Epithelial cell of proximal tubule (primary cell): Measurements from ENCODE around the gene PTPRD. TPM values are rescaled to one million over a fixed set of nuclear protein-coding genes. Genes with fewer than 3 reads are reported as not detected.
"Not testable (repeated sequence)": the region's sequence is repeated elsewhere in the genome, so short reads cannot be mapped to it uniquely, and the experiment has no call there.

Experiments
- DNase-seq: peaks from one replicate; pipeline ENCODE4 v3.0.0-alpha.2; 2011; ENCODE audit warnings: low read depth
- H3K4me3 ChIP-seq: 2 replicates; pipeline ENCODE4 v1.5.1; 2011; ENCODE audit warnings: low read depth, mild to moderate bottlenecking, low read length
- CTCF ChIP-seq: conservative IDR thresholded peaks from 2 replicates; pipeline ENCODE4 v1.5.1; 2012; ENCODE audit warnings: low read depth, mild to moderate bottlenecking, low read length
- total RNA-seq: library from RNA; depleted of rRNA; stranded (reverse); fragments of >200 nt; gene quantifications from 2 replicates; pipeline ENCODE4 v1.2.3, GENCODE V29; 2015

Gene PTPRD
- total RNA-seq, 1 donor from 2014 or later: 3.2 TPM

DNA sequence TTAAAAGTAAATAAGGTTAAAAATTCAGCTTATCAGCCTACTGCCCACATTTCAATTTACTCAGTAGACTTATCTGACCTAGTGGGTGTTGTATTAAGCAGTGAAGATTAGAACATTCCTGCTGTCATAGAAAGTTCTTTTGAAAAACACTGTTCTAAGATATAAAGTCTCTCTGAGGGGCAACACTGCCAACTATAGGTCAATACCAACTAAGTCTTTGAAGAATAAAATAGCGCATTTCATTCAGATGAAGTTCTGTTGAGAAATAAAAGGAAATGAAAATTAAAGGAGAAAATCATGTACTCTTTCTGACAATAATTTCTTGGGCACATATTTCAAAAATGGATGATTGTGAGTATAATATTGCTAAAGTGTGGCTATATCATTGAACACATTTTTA is 86.8 kb downstream of the PTPRD start:
- no peak overlapping the region for H3K4me3 ChIP-seq
- DNase-seq: no peak
- peak; percentile 5 for TF ChIP-seq CTCF

GRCh38 chr9:10523164-10523563 is 89.6 kb downstream of the PTPRD start:
- no peak for TF ChIP-seq CTCF
- no peak overlapping the region for H3K4me3 ChIP-seq
- DNase-seq: no peak

GRCh38 chr9:10512144-10512543 is 100.7 kb downstream of the PTPRD start:
- H3K4me3 ChIP-seq: no peak overlapping the region
- DNase-seq: no peak
- no peak for TF ChIP-seq CTCF

GRCh38 chr9:10488937-10489336 is 123.9 kb downstream of the PTPRD start:
- no peak for DNase-seq
- H3K4me3 ChIP-seq: no peak overlapping the region
- no peak for TF ChIP-seq CTCF

- DNase-seq: no peak
- peak; percentile 49 for TF ChIP-seq CTCF
- H3K4me3 ChIP-seq: no peak overlapping the region
Measured at GRCh38 chr9:10479172-10479571, 133.6 kb downstream of the PTPRD start.

GRCh38 chr9:10449201-10449617 is 163.6 kb downstream of the PTPRD start:
- DNase-seq, H3K4me3 ChIP-seq: not testable (repeated sequence)

GRCh38 chr9:10447036-10447435 is 165.8 kb downstream of the PTPRD start:
- no peak overlapping the region for H3K4me3 ChIP-seq
- no peak for DNase-seq
- TF ChIP-seq CTCF: no peak

DNA sequence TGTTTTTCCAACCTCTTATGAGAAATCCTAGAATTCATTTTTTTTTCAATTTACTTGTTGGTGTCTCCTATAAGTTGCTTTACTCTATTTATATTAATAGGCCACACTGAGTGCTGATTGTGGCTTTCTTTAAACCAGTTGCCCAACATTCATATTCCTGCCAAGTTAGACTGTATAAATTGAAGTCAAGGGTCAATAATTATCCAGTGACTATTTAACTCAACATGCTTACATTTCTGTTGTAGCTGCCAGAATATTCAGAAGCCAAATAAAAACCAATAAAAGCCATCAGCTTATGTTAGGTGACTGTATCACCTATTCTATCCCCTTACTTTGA is 169.0 kb downstream of the PTPRD start:
- TF ChIP-seq CTCF: no peak
- H3K4me3 ChIP-seq: no peak overlapping the region
- no peak for DNase-seq
